ENCODE results near the gene C8A. TPM values are rescaled to one million over a fixed set of nuclear protein-coding genes. Genes with fewer than 3 reads are reported as not detected.

The C8A gene
- total RNA-seq, 3 donors from 2014 or later: not detected

GRCh38 chr1:56901716-56902115, 47.1 kb downstream of the C8A start:
- H3K4me1 ChIP-seq (ENCODE audit: low read depth): no peaks in the 10 kb centered on the region
- H3K4me3 ChIP-seq: no peak overlapping the region
- no peaks in the 10 kb centered on the region for H3K36me3 ChIP-seq (ENCODE audit: low read depth)
- ATAC-seq (no peak), DNase-seq (no peak)
- intact Hi-C loops (cut with DNase I, micrococcal nuclease): no loop called here
- no peak for TF ChIP-seq CTCF (IDR thresholded peaks at IDR 0.05)
- no peaks in the 10 kb centered on the region for H3K9me3 ChIP-seq

GRCh38 chr1:56903778-56904177, 49.2 kb downstream of the C8A start:
- Histone ChIP-seq H3K36me3 (ENCODE audit: low read depth) (no peaks in the 10 kb centered on the region), H3K4me3 (no peak overlapping the region), H3K9me3 (no peaks in the 10 kb centered on the region), H3K4me1 (ENCODE audit: low read depth) (no peaks in the 10 kb centered on the region)
- no peak for ATAC-seq
- TF ChIP-seq CTCF (IDR thresholded peaks at IDR 0.05): no peak
- DNase-seq: no peak
- intact Hi-C loops (cut with DNase I, micrococcal nuclease): no loop called here

- ATAC-seq (no peak), DNase-seq (no peak)
- no peaks in the 10 kb centered on the region for H3K9me3 ChIP-seq
- intact Hi-C loops (cut with DNase I, micrococcal nuclease): no loop called here
- H3K36me3 ChIP-seq (ENCODE audit: low read depth): no peaks in the 10 kb centered on the region
- no peaks in the 10 kb centered on the region for H3K4me1 ChIP-seq (ENCODE audit: low read depth)
- TF ChIP-seq CTCF (IDR thresholded peaks at IDR 0.05): no peak
- H3K4me3 ChIP-seq: no peak overlapping the region
Observed at GRCh38 chr1:56904663-56905397, 50.2 kb downstream of the C8A start.

GRCh38 chr1:56905667-56906066, 51.1 kb downstream of the C8A start:
- intact Hi-C loops (cut with DNase I, micrococcal nuclease): no loop called here
- Histone ChIP-seq H3K9me3 (no peaks in the 10 kb centered on the region), H3K36me3 (ENCODE audit: low read depth) (no peaks in the 10 kb centered on the region), H3K4me1 (ENCODE audit: low read depth) (no peaks in the 10 kb centered on the region), H3K4me3 (no peak overlapping the region)
- TF ChIP-seq CTCF (IDR thresholded peaks at IDR 0.05): no peak
- DNase-seq: no peak
- no peak for ATAC-seq

GRCh38 chr1:56908619-56909221, 54.1 kb downstream of the C8A start:
- DNase-seq (no peak), ATAC-seq (no peak)
- Histone ChIP-seq H3K4me1 (ENCODE audit: low read depth) (no peaks in the 10 kb centered on the region), H3K9me3 (no peaks in the 10 kb centered on the region), H3K36me3 (ENCODE audit: low read depth) (no peaks in the 10 kb centered on the region), H3K4me3 (no peak overlapping the region)
- intact Hi-C loops (cut with DNase I, micrococcal nuclease): no loop called here
- no peak for TF ChIP-seq CTCF (IDR thresholded peaks at IDR 0.05)

Data from mucosa of descending colon (tissue), 3 donors.